NOMO-1 (cell line): ENCODE measurements around the gene RNF121.
A peak's percentile ranks its signal among the peaks of the same experiment; 100 is the strongest.
"Not testable (repeated sequence)": the region's sequence is repeated elsewhere in the genome, so short reads cannot be mapped to it uniquely, and the experiment has no call there.

Experiments
- DNase-seq, 2 experiments: peaks; one replicate each; lab custom pipeline; 2025; ENCODE audit not compliant: unreplicated experiment in 2 of 2; lab: John Stamatoyannopoulos, UW

RNF121 gene

GRCh38 chr11:71928737-71929443 is at the start of gene RNF121:
Gene RNF121 (plus strand): TSS chr11:71929046. CDS start chr11:71929062, 16 bp downstream.
- DNase-seq, result peak; percentile 96 to 97

DNA sequence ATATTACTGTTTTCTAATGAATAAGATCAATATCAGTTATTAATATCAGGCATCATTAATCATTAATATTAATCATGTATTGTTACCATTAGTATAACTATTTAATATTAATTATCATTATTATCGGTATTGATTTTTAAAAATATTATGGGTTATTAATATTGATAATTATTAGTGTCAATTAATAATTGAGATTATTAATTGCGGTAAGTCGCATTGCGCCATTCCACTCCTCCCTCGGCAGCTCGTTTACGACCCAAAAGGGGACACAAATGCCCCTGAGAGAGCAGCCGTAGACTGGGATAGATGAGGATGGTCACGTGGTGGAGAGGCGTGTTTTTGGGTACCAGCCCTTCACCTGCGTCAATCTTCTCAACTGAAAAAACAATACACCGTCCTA is 43.0 kb upstream of the RNF121 start:
- DNase-seq, result not testable (repeated sequence)

DNA sequence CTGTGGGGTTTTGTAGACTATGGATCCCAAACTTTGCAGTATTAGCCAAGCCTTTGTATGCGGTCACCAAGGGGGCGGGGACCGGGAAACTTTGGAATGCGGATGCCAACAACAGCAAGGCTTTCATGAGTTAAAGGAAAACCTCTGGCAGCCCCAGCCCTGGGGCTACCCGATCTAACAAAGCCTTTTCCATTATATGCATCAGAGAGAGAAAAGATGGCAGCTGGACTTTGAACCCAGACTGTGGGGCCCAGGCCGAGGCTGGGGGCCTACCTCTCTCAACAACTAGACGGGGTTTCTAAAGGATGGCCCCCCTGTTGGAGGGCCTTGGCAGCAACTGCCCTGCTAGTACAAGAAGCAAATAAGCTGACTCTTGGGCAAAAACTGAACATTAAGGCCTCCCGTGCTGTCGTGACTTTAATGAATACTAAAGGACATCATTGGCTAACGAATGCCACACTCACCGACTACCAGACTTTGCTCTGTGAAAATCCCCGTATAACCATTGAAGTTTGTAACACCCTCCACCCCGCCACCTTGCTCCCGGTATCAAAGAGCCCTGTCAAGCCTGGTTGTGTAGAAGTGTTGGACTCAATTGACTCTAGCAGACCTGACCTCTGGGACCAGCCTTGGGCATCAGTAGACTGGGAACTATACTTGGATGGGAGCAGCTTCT is 40.4 kb upstream of the RNF121 start:
- DNase-seq, result not testable (repeated sequence)

DNA sequence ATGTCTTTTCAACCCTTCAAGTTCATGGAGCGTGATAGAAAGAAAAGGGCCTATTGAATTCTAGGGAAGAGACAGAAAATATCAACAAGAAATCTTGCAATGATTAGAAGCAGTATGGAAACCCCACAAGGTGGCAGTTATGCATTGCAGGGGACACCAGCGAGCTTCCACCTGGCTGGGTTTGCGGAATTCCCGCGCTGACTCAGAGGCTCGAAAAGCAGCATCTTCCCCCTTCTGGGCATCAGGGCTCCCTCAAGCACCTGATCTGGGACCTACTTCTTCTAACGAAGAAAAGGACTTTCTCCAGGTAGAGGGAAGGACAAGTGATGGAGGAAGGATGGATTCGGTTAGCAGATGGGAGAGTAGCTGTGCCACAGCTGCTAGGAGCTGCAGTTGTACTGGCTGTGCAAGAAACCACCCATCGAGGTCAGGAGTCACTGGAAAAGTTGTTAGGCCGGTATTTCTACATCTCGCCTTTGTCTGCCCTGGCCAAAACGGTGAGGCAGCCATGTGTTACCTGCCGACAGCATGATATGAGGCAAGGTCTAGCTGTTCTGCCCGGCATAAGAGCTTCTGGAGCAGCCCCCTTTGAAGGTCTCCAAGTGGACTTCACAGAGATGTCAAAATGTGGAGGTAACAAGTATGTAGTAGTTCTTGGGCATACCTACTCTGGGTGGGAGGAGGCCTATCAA is 39.5 kb upstream of the RNF121 start:
- DNase-seq, result not testable (repeated sequence)

DNA sequence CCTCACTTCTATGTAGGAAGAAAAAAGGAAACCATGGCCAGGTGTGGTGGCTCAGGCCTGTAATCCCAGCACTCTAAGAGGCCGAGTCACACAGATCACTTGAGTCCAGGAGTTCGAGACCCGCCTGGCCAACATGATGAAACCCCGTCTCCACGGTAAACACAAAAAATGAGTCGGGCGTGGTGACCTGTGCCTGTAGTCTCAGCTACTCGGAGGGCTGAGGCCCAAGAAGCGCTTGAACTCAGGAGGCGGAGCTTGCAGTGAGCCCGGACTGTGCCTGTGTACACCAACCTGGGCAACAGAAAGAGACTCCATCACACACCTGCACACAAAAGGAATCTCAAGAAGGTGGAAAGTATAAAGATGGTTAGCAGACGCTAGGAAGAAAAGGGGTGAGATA is 32.9 kb upstream of the RNF121 start:
- DNase-seq, result no peak

GRCh38 chr11:71901137-71901536 is 27.7 kb upstream of the RNF121 start:
- DNase-seq, result not testable (repeated sequence)

GRCh38 chr11:71908218-71908617 is 20.6 kb upstream of the RNF121 start:
- no peak for DNase-seq

- DNase-seq, result not testable (repeated sequence)
Measured at GRCh38 chr11:71910775-71911174, 18.1 kb upstream of the RNF121 start.

GRCh38 chr11:71911321-71911985 is 17.4 kb upstream of the RNF121 start:
- not testable (repeated sequence) for DNase-seq

DNA sequence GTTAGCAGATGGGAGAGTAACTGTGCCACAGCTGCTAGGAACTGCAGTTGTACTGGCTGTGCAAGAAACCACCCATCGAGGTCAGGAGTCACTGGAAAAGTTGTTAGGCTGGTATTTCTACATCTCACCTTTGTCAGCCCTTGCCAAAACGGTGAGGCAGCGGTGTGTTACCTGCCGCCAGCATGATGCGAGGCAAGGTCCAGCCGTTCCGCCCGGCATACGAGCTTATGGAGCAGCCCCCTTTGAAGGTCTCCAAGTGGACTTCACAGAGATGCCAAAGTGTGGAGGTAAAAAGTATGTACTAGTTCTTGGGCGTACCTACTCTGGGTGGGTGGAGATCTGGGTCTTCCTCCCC is 16.9 kb upstream of the RNF121 start:
- not testable (repeated sequence) for DNase-seq

DNA sequence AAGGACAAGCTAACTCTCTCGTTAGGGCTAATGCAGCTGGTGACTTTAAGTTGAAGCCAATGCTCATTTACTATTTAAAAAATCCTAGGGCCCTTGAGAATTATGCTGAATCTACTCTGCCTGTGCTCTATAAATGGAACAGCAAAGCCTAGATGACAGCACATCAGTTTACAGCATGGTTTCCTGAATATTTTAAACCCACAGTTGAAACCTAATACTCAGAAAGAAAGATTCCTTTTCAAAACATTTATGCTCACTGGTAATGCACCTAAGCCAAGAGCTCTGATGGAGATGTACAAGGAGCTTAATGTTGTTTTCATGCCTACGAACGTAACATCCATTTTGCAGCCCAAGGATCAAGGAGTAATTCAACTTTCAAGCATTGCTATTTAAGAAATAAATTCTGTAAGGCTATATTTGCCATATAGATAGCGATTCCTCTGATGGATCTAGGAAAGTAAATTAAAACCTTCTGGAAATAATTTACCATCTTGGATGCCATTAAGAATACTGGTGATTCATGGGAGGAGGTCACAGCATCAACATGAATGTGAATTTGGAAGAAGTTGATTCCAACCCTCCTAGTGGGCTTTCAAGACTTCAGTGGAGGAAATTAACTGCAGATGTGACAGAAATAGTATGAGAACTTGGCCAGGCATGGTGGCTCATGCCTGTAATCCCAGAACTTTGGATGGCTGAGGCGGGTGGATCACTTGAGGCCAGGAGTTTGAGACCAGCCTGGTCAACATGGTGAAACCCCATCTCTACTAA is 14.9 kb upstream of the RNF121 start:
- no peak for DNase-seq

DNA sequence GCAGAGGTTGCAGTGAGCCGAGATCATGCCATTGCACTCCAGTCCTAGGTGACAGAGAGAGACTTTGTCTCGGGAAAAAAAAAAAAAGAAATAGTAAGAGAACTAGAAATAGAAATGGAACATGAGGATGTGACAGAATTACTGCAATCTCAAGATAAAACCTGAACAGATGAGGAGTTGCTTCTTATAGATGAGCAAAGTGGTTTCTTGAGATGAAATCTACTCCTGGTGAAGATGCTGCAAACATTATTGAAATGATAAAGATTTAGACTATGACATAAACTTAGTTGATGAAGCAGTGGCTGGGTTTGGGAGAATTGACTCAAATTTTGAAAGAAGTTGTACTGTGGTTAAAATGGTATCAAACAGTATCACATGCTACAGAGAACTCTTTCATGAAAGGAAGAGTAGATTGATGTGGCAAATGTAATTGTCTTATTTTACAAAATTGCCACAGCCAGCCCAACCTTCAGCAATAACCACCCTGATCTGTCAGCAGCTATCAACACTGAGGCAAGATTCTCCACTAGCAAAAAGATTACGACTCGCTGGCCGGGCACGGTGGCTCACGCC is 14.1 kb upstream of the RNF121 start:
- DNase-seq, result no peak

GRCh38 chr11:71917646-71918140 is 11.2 kb upstream of the RNF121 start:
- DNase-seq, result no peak

GRCh38 chr11:71927820-71928736 is 768 bp upstream of the RNF121 start, which contains the start of gene XNDC1N:
Gene XNDC1N (minus strand): TSS chr11:71928594. CDS start chr11:71923353, 5,241 bp downstream.
- peak; percentile 86 to 96 for DNase-seq

DNA sequence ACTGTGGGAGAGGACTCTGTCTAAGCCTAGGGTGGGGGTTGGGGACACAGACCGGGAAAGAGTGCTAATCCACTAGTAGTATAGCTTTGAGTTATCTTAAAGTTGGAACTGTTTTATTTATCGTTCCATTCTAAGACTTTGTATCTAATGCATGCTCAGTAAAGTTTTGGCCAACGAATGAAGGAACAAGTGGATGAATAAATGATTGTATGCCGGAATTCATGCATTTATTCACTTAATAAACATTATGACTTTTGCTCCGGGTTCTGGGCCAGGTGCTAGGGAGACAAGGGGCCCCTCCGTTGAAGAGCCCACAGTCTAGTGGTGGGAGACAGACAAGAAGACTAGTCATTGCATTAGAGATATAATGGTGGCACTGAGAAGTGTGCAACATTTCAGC is 645 bp downstream of the RNF121 start:
- no peak for DNase-seq

DNA sequence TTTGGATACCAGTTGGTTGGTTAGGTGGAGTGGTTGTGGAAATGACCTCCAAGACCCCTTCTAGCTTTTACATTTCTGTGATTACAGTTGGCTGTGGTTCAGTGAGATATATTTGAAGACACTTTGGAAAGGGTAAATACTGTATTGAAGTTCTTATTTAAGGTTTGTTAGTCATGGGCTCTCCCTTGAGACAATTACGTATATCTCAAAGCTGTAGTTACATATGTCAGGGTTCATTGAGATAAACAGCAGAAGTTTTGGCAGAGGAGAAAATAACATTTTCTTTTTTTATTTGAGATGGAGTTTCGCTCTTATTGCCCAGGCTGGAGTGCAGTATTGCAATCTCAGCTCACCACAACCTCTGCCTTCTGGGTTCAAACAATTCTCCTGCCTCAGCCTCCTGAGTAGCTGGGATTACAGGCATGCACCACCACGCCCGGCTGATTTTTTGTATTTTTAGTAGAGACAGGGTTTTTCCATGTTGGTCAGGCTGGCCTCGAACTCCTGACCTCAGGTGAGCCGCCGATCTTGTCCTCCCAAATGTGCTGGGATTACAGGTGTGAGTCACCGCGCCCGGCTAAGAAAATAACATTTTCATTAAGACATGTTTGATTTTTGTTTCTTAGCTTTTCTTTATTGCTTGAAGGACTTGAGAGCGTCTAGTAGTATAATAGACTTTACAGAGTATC is 1.9 kb downstream of the RNF121 start:
- no peak for DNase-seq

- DNase-seq, result no peak
Measured at GRCh38 chr11:71931245-71931602, 2.4 kb downstream of the RNF121 start.
